ENCODE data around the gene BRD9. TPM values are rescaled to one million over a fixed set of nuclear protein-coding genes. Genes with fewer than 3 reads are reported as not detected.

The BRD9 gene
- total and polyA plus RNA-seq, 10 donors = 26.5 to 82.9 (median 39.1) TPM

- intact Hi-C loops (cut with DNase I; ENCODE audit: low total_unique reads) = no loop called here
- DNase-seq = peak; percentile 11
- Histone ChIP-seq H3K27me3 (replicated peaks in 1 of 7) (no peaks in the 10 kb centered on the region), H3K4me3 (no peak overlapping the region), H3K36me3 (peaks cover 4 to 74% (median 69%) of the 10 kb centered on the region in 6 donors), H3K27ac (no peak overlapping the region), H3K4me1 (peaks cover 15 to 37% (median 27%) of the 10 kb centered on the region in 6 donors), H3K9me3 (no peaks in the 10 kb centered on the region)
- TF ChIP-seq CTCF (IDR thresholded peaks at IDR 0.05 in 8 of 11, conservative IDR thresholded peaks at IDR 0.05 in 3 of 11) (no peak), POLR2A (IDR thresholded peaks at IDR 0.05) (no peak), POLR2AphosphoS5 (IDR thresholded peaks at IDR 0.05) (no peak)
- 91 to 97% (median 95%) methylated on average over 15 of the region's 15 CpGs for WGBS, 5 donors
These were observed 3.4 kb downstream of the BRD9 start for GRCh38 chr5:889075-889710.

- TF ChIP-seq POLR2A (IDR thresholded peaks at IDR 0.05) (no peak), CTCF (IDR thresholded peaks at IDR 0.05 in 8 of 11, conservative IDR thresholded peaks at IDR 0.05 in 3 of 11) (no peak), POLR2AphosphoS5 (IDR thresholded peaks at IDR 0.05) (no peak)
- H3K36me3 ChIP-seq = peaks cover 5 to 79% (median 75%) of the 10 kb centered on the region in 6 donors
- no peak overlapping the region for H3K4me3 ChIP-seq
- peaks cover 15 to 33% (median 27%) of the 10 kb centered on the region in 6 donors for H3K4me1 ChIP-seq
- intact Hi-C loops (cut with DNase I; ENCODE audit: low total_unique reads) = no loop called here
- H3K9me3 ChIP-seq = no peaks in the 10 kb centered on the region
- no peak for DNase-seq
- no peaks in the 10 kb centered on the region for H3K27me3 ChIP-seq (replicated peaks in 1 of 7)
- 90 to 94% (median 91%) methylated on average over 11 of the region's 11 CpGs for WGBS, 5 donors
- no peak overlapping the region for H3K27ac ChIP-seq
These were observed 4.0 kb downstream of the BRD9 start for GRCh38 chr5:888638-889035.

GRCh38 chr5:887947-888637, 4.5 kb downstream of the BRD9 start:
- Histone ChIP-seq H3K4me1 (peaks cover 13 to 28% (median 21%) of the 10 kb centered on the region in 6 donors), H3K27ac (no peak overlapping the region), H3K9me3 (no peaks in the 10 kb centered on the region), H3K36me3 (peaks cover 8 to 85% (median 80%) of the 10 kb centered on the region in 6 donors), H3K4me3 (no peak overlapping the region), H3K27me3 (replicated peaks in 1 of 7) (no peaks in the 10 kb centered on the region)
- intact Hi-C loops (cut with DNase I; ENCODE audit: low total_unique reads) = no loop called here
- TF ChIP-seq POLR2A (IDR thresholded peaks at IDR 0.05) = no peak
- TF ChIP-seq CTCF (IDR thresholded peaks at IDR 0.05 in 8 of 11, conservative IDR thresholded peaks at IDR 0.05 in 3 of 11) = no peak
- no peak for TF ChIP-seq POLR2AphosphoS5 (IDR thresholded peaks at IDR 0.05)
- WGBS, 5 donors = 89 to 95% (median 95%) methylated on average over 14 of the region's 14 CpGs
- peak; percentile 69 for DNase-seq

- Histone ChIP-seq H3K36me3 (peaks cover 8 to 97% (median 87%) of the 10 kb centered on the region in 6 donors), H3K4me3 (no peak overlapping the region), H3K27me3 (replicated peaks in 1 of 7) (no peaks in the 10 kb centered on the region), H3K27ac (no peak overlapping the region), H3K9me3 (no peaks in the 10 kb centered on the region), H3K4me1 (peaks cover 9 to 21% (median 15%) of the 10 kb centered on the region in 6 donors)
- WGBS, 5 donors = 95 to 96% (median 96%) methylated on average over 25 to 26 of the region's 26 CpGs
- intact Hi-C loops (cut with DNase I; ENCODE audit: low total_unique reads) = no loop called here
- no peak for TF ChIP-seq POLR2A (IDR thresholded peaks at IDR 0.05)
- TF ChIP-seq CTCF (IDR thresholded peaks at IDR 0.05 in 8 of 11, conservative IDR thresholded peaks at IDR 0.05 in 3 of 11) = no peak
- TF ChIP-seq POLR2AphosphoS5 (IDR thresholded peaks at IDR 0.05) = peak in 1 of 3 donors; percentile 36
- peak; percentile 69 for DNase-seq
These were observed 5.8 kb downstream of the BRD9 start for GRCh38 chr5:886716-887325.
